Esophagus squamous epithelium (tissue), 4 donors: Measurements from ENCODE around the gene MC2R.

ENCODE experiments used
- CTCF ChIP-seq, 6 experiments: fragments of 450-650 bp in 4 of 6; fragments of 200-600 bp in 2 of 6; sonication (generic) in 2 of 6; IDR thresholded peaks; one replicate each; pipeline ENCODE4 v1.5.1; 2016 to 2019; ENCODE audit warnings: antibody characterized with exemption in 6 of 6, mild to moderate bottlenecking in 4 of 6, moderate library complexity in 4 of 6
- POLR2A ChIP-seq, 4 donors: fragments of 450-650 bp; IDR thresholded peaks; one replicate each; pipeline ENCODE4 v1.6.1; 2017; ENCODE audit warnings: antibody characterized with exemption in 4 of 4, mild to moderate bottlenecking in 4 of 4, moderate library complexity in 3 of 4

GRCh38 chr18:13923221-13923620 is 7.9 kb upstream of the MC2R start:
- no peak for TF ChIP-seq POLR2A (IDR thresholded peaks at IDR 0.05)
- no peak for TF ChIP-seq CTCF (IDR thresholded peaks at IDR 0.05)
